Neutrophil (primary cell): ENCODE results near the gene ABCD3.

ENCODE experiments used
- H3K27ac ChIP-seq: fragments of 200-600 bp; sonication (generic); 2 replicates; pipeline ENCODE4 v1.5.1; 2016; ENCODE audit warnings: mild to moderate bottlenecking, moderate library complexity
- H3K27me3 ChIP-seq: fragments of 200-600 bp; sonication (generic); 2 replicates; pipeline ENCODE4 v1.6.0; 2016; ENCODE audit warnings: mild to moderate bottlenecking
- H3K36me3 ChIP-seq: fragments of 200-600 bp; sonication (generic); 2 replicates; pipeline ENCODE4 v1.5.1; 2017
- H3K4me1 ChIP-seq, 2 experiments: fragments of 200-600 bp in 1 of 2; sonication (generic) in 1 of 2; 1 replicate in 1 of 2; 2 replicates in 1 of 2; pipeline versions ENCODE4 v1.5.1 to v1.6.1; 2013 to 2016; ENCODE audit warnings: low read depth in 1 of 2, low read length in 1 of 2, mild to moderate bottlenecking in 1 of 2, moderate library complexity in 1 of 2; ENCODE audit not compliant: control insufficient read depth in 1 of 2, insufficient read depth in 1 of 2
- H3K4me3 ChIP-seq, 2 experiments: fragments of 200-600 bp in 1 of 2; sonication (generic) in 1 of 2; 1 replicate in 1 of 2; 2 replicates in 1 of 2; pipeline ENCODE4 v1.5.1; 2013 to 2016; ENCODE audit warnings: low read depth in 1 of 2, low read length in 1 of 2, mild to moderate bottlenecking in 1 of 2, moderate library complexity in 1 of 2
- H3K9me3 ChIP-seq: fragments of 200-600 bp; sonication (generic); 2 replicates; pipeline ENCODE4 v1.5.1; 2016
- TF ChIP-seq, protein P1 (sequence below): fragments of 200-600 bp; sonication (generic); IDR thresholded peaks from 2 replicates; pipeline ENCODE4 v1.5.1; 2016; ENCODE audit warnings: antibody characterized with exemption

The ABCD3 gene

DNA sequence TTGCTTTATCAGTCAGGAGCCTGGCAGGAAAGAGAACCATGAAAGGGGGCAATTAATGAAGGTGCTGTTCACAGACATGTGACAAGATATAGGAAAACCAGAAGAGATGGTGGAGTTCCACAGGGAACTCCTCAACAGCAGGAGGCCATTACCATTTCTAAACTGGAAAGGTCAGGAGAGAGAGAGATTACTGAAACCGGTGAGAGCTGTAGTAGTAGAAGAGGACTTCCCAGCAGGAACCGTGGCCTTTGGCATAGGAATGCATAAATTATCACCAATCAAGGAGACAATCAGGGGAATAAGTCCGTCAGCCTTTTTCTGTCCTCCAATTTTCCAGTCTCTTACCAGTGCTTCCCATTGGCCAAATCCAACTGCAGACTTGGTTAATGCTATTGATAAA lies 23.0 kb upstream of the ABCD3 start:
- Histone ChIP-seq H3K4me3 (no peak overlapping the region), H3K9me3 (no peaks in the 10 kb centered on the region), H3K4me1 (no peaks in the 10 kb centered on the region), H3K36me3 (no peaks in the 10 kb centered on the region), H3K27me3 (no peaks in the 10 kb centered on the region), H3K27ac (no peak overlapping the region)
- TF ChIP-seq, protein P1, sequence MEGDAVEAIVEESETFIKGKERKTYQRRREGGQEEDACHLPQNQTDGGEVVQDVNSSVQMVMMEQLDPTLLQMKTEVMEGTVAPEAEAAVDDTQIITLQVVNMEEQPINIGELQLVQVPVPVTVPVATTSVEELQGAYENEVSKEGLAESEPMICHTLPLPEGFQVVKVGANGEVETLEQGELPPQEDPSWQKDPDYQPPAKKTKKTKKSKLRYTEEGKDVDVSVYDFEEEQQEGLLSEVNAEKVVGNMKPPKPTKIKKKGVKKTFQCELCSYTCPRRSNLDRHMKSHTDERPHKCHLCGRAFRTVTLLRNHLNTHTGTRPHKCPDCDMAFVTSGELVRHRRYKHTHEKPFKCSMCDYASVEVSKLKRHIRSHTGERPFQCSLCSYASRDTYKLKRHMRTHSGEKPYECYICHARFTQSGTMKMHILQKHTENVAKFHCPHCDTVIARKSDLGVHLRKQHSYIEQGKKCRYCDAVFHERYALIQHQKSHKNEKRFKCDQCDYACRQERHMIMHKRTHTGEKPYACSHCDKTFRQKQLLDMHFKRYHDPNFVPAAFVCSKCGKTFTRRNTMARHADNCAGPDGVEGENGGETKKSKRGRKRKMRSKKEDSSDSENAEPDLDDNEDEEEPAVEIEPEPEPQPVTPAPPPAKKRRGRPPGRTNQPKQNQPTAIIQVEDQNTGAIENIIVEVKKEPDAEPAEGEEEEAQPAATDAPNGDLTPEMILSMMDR = no peak

DNA sequence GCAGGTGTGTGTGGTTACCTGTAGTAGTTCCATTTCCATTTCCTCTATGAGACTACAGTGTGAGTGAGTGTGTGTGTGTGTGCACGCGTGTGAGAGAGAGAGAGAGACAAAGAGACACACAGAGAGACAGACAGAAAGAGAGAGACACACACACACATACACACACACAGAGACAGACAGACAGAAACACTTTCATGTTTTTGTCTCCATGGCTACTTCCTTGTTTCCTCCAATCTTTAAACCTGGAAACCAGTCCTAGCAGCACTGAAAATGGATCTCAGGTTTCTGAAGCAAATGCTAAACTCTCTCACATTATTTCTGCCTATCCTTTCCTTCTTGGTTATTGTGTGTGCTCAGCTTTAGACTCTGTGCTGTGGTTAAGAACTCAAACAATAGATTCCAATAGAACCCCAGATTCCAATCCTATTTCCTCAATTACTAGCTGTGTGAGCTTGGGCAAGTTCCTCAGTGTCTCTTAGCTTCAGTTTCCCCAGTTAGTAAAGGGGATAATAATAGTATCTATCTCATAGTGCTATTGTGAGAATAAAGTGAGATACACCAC lies 22.4 kb upstream of the ABCD3 start:
- H3K9me3 ChIP-seq = no peaks in the 10 kb centered on the region
- H3K36me3 ChIP-seq = no peaks in the 10 kb centered on the region
- no peak overlapping the region for H3K27ac ChIP-seq
- no peaks in the 10 kb centered on the region for H3K4me1 ChIP-seq
- no peaks in the 10 kb centered on the region for H3K27me3 ChIP-seq
- TF ChIP-seq, protein P1 = no peak
- H3K4me3 ChIP-seq = no peak overlapping the region

DNA sequence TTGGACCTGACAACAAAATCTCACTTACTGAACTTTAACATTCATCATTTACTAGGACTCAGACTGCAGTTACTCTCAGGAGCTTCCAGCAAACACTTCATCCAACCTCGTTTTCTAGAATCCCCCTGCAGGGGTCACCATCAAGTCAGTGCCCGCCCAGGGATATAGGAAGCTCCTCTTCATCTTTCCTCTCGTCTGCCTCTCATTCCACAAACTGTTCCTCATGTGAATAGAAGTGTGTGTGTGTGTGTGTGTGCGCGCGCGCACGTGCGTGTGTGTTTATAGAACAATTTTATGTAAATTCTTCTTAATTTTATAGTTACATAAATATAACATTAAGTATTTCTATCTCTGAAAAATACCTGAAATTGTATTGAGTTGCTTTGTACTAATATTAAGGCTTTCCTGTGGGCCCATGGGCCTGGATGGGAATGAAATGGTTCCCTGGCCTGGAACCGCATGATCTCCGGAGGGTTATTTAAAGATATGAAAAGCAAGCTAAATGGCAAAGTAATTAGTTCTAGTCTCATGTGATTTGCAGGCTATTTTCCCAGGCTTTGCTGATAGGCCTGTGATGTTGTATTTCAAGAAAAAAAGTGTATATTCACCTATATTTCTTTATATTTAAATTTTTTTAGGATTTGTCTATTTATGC lies 21.7 kb upstream of the ABCD3 start:
- no peaks in the 10 kb centered on the region for H3K36me3 ChIP-seq
- no peak overlapping the region for H3K4me3 ChIP-seq
- H3K27ac ChIP-seq = no peak overlapping the region
- H3K4me1 ChIP-seq = no peaks in the 10 kb centered on the region
- H3K27me3 ChIP-seq = no peaks in the 10 kb centered on the region
- no peaks in the 10 kb centered on the region for H3K9me3 ChIP-seq
- TF ChIP-seq, protein P1 = no peak

DNA sequence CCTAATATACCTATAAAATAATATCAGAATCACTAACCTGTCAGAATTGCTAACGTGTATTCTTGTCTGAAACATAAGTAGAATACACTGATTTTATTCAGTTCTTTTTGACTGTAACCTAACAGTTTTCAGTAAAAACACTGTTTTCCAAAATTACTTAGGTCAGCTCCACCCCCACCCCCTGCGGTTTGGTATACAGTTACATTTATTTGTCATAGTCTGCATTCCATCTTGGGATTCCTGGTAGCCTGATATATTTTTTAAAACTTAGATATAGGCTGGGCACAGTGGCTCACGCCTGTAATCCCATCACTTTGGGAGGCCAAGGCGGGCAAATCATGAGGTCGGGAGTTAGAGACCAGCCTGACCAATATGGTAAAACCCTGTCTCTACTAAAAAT lies 19.8 kb upstream of the ABCD3 start:
- TF ChIP-seq, protein P1 = no peak
- no peaks in the 10 kb centered on the region for H3K36me3 ChIP-seq
- H3K27ac ChIP-seq = no peak overlapping the region
- no peak overlapping the region for H3K4me3 ChIP-seq
- no peaks in the 10 kb centered on the region for H3K4me1 ChIP-seq
- no peaks in the 10 kb centered on the region for H3K9me3 ChIP-seq
- no peaks in the 10 kb centered on the region for H3K27me3 ChIP-seq

DNA sequence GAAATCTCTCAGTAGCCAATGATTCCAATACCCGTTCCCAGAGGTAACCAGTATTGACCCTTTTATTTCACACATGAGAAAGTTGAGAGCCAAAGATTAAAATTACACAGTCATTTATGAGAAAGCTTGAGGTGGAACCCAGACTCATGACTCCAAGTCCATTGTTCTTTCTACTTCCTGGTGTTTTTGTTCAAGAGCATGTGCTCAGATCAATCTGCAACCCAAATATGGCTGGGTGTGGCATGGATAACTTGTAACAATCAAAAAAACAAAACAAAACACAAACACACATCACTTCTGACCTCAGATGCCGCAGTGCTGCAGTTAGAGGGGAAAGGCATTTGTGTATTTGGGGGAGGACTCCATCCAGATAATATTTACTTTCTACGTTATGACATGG lies 18.7 kb upstream of the ABCD3 start:
- Histone ChIP-seq H3K27me3 (no peaks in the 10 kb centered on the region), H3K27ac (no peak overlapping the region), H3K4me3 (no peak overlapping the region), H3K36me3 (no peaks in the 10 kb centered on the region), H3K9me3 (no peaks in the 10 kb centered on the region), H3K4me1 (no peaks in the 10 kb centered on the region)
- TF ChIP-seq, protein P1 = no peak
